Activated T-cell treated with anti-CD3 and anti-CD28 coated beads for 48 hours (primary cell): ENCODE data around the gene ADARB2.

Experiments used
- DNase-seq: peaks from one replicate; pipeline ENCODE4 v3.0.0-alpha.2; 2020; ENCODE audit warnings: low read depth

ADARB2 gene

GRCh38 chr10:1311726-1312125 lies 425.6 kb downstream of the ADARB2 start:
- no peak for DNase-seq

DNA sequence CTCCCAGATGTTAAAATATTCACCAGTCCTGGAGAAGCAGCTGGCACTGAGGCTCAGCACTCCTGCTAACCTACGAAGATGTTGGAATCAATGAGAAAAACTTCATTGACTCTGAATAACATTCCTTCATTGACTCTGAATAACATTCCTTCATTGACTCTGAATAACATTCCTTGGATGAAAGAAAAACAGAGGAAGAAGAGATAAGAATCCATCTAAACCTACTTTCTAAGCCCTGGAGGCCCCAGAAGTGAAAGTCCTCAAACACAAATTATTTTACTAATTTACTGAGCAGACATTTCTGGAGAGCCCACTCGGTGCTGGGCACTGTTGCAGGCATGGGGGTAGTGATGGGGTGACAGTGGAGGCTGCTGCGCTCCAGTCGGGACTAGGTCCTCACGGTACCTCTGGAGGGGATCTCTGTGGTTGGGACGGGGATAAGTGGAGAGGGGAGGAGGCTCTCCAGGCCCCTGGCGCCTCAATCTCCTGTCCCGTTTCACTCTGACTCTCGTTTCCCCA lies 427.0 kb downstream of the ADARB2 start:
- no peak for DNase-seq

DNA sequence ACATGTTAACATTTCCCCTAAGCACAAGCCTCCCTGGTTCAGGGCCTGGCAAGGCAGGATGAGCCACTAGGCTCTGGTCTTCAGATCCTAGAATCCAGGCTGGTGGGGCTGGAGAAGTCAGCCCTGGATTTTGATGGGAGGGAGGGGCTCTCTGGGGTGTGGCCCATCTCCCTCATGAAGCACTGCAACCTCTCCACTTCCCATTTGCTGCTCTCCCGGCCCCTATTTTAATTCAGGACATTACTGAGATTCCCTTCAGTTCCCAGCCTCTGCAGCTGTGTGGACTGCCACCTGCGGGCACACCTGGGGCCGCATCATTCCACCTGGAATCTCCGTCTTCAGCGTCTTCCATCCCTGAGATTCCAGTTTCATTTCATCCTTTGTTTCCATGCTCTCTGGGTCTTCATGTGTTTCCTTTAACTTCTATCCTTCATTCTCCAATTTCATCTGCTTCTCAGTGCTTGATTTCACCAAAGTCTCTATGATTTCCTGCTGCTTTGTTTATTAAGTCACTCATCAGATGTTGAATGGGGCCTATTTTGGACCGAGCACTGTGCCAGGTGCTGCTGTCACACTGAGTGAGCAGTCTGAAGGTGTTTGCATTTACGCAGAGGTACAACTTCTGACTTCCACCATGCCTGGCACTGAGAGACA lies 427.6 kb downstream of the ADARB2 start:
- DNase-seq = no peak

GRCh38 chr10:1308962-1309616 lies 428.2 kb downstream of the ADARB2 start:
- DNase-seq = no peak

DNA sequence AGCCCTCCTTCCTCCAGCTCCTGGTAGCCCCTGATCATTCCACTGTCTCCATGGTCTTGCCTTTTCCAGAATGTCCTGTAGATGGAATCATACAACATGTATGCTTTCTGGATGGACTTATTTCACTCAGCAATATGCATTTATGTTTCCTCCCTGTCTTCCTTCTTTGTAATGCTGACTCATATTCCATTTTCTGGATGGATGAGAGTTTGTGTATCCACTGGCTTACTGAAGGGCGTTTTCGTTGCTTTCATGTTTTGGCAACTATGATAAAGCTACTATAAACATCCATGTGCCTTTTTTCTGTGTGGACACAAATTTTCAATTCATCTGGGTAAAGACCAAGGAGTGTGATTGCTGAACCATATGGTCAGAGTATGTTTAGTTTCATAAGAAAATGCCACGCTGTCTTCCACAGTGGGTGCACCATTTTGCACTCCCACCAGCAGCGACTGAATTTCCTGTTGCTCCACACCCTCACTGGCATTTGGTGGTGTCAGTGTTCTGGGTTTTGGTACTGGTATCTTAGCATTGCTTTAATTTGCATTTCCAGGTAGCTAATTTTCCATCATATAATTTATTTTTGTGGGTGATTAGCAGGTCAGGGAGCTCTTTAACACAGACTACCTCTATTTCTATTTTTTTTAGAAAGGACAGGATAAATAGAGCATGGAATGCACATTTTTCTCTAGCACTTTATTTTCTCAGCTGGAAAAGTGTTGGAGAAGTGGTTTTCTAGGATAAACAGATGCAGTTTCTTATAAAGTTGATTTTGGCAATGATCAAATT lies 429.0 kb downstream of the ADARB2 start:
- DNase-seq = no peak

- no peak for DNase-seq
These were observed 436.2 kb downstream of the ADARB2 start for GRCh38 chr10:1301143-1301542.

GRCh38 chr10:1300218-1300617 lies 437.1 kb downstream of the ADARB2 start:
- no peak for DNase-seq

DNA sequence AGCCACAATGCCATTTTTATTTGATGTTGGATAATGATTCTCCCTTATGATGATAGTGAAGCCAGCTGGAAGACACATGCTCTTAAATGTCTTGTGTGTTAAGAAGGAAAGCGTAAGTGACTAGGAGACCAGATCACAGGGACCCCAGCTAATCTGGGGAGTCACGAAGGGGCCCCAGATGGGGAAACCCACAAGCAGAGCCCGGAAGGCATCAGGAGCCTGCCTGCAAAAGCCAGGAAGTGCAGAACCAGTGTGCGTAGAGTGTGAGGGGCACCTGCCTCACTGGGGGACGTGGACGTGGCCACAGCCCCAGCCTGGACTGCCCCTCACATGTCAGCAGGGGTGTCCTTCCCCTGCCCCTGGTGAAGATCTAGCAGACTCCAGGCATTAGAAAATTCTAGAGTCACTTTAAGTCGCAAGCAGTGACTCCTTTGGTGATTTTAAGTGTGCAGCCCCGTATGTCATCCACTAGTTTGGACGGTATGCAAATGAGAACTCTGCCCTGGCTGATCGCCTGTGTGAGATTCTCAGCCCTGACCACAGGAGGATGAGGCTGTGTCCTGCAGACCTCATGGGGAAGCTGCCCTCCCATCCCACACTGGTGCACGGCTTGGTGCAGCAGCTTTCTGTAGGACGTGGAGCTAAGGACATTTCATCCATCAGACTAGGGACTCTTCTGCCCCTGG lies 438.1 kb downstream of the ADARB2 start:
- no peak for DNase-seq

GRCh38 chr10:1297566-1298301 lies 439.6 kb downstream of the ADARB2 start:
- DNase-seq = no peak

GRCh38 chr10:1295756-1296480 lies 441.4 kb downstream of the ADARB2 start:
- no peak for DNase-seq

GRCh38 chr10:1294748-1295147 lies 442.6 kb downstream of the ADARB2 start:
- DNase-seq = no peak

DNA sequence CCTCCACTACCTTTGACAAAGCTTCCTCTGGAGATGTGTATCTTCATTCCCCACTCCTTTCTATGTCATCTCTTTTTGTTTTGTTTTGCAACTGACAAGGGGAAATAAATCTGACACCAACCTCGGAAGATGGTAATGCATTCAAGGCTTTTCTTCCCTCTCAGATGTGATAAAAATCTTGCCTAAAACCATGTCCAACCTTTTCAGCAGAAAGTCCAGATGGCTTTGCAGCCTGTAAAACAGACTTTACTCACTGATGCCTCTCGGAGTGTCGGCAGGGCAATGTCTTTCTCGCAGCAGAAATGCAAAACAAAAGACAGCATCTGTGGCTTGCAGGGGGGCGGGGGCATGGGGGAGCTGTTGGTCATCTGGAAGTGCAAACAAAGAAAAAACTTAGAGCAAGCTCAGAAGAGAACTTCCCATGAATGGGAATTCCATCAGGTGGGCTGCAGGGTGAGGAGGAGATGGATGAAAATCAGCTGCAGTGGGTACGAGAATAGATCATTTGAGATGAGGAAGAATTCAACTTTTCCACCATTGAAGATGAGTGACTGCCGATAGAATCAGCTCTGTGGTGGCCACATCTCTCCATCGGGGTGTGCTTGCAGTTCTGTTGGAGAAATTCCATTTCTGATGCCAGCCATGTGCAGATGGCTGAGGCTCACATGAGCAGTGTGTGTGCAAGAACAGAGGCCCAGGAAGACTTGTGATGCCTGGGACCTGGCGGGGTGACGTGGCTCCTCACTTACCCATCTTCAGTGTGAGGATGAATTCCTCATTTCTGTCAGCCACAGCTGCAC lies 443.5 kb downstream of the ADARB2 start:
- DNase-seq = no peak

DNA sequence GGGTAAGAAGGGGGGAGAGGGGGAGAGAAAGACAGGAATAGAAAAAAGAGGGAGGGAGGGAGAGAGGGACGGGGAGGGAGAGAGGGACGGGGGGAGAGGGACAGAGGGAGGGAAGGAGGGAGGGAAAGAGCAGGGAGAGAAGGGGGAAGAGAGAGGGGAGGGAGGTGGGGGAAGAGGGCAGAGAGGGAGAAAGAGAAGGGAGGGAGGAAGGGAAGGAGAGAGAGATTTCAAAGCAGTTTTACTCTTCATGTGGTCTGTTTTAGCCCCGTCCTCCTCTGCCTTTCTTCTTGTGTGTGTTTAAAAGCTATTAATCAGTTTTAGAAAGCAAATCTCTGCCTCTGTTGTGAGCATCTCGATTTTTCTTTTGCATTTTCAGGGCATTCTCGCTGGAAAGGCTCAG lies 444.2 kb downstream of the ADARB2 start:
- DNase-seq = no peak

- no peak for DNase-seq
These were observed 444.7 kb downstream of the ADARB2 start for GRCh38 chr10:1292611-1293031.

DNA sequence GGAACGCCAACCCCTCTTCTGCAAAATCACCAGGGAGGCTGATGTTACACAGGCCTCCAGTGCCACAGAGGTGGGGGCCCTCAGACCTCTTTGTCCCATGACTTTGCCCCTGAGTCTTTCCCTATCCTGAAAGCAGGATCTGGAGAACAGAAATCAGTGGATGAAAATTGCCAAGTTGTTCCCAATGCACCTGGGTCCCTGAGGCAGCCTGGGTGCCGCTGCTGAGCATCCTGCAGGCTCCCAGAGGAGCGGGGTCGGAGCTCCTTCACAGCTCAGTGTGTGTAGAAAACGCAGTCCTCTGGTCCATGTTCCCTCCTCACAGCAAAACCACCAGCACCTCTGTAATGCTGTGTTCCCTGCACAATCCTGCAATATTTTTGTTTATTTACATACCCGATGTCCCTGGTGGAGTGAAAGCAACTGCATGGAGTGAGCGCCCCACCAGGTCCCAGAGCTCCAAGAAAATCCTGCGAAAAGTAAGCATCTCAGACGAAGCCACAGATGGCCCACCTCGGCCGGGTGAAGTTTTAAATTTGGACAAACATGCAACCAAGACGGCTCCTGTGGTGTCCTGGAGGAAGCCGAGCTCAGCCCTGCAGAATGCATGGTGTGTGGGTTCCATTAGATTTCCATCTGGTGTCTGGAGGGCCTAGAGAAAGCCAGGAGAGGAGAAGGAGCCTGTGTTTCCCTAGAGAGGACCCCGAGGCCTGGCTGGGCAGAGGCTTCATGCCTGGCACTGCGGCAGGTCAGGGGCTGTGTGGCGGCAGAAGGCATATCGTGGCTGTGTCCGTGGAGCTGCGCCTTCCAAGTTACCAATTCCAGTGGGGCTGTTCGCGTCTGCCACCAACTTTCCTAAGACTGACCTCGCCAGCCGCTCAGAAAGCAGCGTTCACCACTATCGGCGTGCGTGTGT lies 445.9 kb downstream of the ADARB2 start:
- DNase-seq = no peak

- DNase-seq = no peak
These were observed 447.3 kb downstream of the ADARB2 start for GRCh38 chr10:1290071-1290471.

DNA sequence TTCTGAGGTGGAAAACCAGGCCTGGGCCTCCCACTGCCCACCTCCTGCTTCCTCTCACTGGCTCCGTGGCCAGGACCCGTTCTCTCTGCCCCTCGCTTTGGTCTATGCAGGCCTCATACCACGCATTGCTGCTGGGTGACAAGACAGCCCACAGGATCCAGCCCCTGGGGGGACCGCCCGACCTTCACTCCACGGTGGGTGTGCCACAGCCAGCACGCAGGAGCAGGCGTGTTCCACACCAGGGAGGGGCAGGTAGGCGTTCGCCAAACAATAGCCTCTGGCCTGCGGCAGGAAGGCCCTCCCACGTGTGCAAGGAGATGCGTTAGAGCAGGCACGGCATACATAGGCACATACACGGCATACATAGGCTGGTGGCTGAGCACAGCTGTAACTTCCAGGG lies 447.7 kb downstream of the ADARB2 start:
- DNase-seq = no peak

DNA sequence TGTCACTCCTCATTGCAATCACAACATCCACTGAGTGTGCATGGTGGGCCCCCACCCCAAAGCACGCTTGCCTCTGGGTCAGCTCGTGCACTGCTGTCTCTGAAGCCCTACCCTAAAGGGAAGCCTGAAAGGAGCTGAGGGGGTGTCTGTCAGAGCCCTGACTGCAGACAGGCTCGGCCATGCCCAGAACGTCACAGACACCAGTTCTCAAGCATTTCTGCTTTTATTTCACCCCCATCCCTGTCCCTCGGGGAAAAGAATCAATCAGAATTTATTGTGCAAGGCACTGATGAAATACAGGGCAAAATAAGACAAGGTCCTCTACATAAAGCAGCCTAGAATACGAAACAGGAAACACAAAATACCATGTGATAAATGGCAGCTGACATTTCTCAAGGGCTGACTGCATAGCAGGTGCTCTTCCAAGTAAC lies 449.3 kb downstream of the ADARB2 start:
- DNase-seq = no peak

DNA sequence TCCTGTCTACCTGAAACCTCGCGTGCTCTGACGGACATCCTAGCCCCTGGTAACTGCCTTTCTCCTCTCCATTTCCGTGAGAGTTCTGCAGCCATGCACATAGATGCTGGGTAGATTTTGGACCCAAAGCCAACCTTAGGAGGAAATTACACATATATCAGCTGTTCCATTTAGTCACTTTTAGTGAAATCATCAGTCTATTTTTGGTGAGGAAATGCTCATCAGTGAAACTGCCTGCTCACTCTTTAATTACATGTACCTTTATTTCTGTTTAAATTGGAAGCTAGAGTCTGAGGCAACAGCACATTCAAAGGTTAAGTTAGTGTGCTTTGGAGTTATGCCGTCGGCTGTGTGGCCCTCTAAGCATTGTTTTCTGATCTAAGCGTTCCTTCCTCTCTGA lies 449.8 kb downstream of the ADARB2 start:
- DNase-seq = no peak
